GM19025 (cell line): ENCODE data around the gene TAGLN2.

Source experiments
- ATAC-seq: cut with Tn5 transposase; IDR thresholded peaks from one replicate; pipeline ENCODE4 v1.9.1; 2021; ENCODE audit warnings: mild to moderate bottlenecking, low read depth, moderate library complexity; ENCODE audit not compliant: unreplicated experiment

Gene TAGLN2

DNA sequence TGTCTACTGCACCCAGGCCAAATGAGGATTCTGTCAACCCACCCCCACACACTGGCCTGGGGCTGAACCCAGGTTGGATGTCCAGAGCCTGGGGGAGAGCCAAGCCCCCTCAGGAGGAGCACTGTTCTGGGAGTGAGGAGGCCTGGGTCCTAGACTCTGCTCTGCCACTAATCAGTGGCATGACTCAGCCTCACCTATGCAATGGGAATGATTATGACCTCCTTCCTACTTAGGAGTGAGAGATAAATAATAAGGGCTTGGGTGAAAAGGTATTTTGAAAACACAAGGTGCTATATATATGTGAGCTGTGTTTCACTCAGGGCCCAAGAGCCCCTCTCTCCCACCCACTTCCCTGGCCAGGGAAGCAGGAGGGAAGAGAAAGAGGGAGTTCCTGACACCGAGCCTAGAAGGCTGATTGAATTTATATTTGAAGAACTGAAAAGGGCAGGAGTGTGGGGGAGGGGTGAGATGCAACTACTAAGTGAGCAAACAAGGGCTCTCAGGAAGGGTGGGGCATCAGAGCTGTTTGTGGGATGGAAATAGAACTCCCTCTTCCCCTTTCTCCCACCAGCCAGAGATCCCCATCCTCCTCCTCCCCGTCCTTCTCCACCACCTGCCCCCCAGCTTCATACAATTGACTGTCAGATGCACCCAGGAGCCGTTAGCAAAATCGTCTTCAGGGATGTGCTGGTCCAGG lies 11.9 kb upstream of the TAGLN2 start:
- ATAC-seq: no peak

DNA sequence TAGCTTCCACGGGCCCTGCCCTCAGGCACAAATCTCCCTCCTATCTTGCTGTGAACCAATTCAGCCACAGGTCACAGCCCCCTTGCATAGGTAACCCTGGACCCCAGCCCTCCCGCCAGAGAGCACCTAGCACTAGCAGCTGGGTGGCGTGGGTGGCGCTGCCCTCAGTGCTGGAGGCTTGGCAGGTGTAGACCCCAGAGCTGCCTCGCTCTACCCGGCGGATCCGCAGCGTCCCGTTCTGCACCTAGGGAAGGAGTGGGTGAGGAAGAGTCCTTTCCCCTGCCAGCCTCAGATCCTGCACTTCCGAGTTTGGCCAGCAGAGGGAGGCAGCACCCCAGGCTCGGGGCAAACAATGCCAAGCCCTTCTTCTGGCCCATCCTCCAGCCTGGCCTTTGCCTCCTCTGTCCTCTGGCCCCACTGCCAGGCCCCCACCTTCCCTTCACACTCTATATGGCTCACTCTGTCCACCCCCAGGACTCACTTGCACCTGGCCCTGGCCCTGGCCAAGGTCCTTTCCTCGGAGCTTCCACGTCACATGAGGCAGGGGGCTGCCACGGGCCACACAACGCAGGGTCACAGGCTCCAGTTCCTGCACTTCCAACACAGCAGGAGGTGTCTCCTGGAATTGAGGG lies 11.1 kb upstream of the TAGLN2 start:
- no peak for ATAC-seq

DNA sequence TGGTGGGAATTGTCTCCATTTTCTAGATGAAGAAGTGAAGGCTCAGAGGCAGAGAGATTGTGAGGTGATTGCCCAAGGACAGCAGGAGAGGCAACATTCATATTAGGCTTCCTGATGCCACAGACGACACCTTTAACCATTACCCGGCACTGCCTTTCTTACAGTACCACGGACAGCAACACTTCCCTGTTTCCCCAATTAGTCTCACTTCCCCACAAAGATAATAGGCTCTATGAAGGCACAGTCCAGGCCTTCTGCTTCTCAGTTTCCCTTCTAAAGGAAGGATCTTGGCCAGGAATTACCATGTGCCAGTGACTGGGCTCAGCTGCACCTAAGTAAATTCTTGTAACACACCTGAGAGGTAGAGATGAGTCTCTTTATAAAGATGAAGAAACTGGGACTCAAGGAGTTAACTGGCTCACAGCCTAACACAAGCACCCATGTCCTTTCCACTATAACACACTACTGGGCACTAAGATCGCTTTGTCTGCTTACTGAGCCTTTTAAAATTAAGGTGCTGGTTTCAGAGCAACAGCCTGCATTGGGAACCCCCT lies 10.5 kb upstream of the TAGLN2 start:
- ATAC-seq: no peak

DNA sequence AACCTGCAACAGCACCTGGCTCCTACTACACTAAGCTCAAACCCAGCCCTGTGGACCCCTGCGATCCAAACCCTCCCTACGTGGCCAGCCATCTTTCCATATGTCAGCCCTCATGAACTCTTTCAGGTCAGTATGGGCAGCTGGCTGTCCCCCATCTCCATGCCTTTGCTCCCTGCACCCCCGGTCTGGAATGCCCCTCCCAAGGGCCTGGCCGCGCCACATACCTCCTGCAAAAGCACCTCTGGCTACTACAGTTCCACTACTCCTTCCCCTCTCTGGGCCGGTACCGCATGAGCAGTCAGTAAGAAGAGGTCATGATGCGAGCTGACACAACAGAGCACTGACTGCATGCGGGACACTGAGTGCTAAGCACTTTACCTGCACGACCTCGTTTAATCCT lies 10.0 kb upstream of the TAGLN2 start:
- no peak for ATAC-seq

DNA sequence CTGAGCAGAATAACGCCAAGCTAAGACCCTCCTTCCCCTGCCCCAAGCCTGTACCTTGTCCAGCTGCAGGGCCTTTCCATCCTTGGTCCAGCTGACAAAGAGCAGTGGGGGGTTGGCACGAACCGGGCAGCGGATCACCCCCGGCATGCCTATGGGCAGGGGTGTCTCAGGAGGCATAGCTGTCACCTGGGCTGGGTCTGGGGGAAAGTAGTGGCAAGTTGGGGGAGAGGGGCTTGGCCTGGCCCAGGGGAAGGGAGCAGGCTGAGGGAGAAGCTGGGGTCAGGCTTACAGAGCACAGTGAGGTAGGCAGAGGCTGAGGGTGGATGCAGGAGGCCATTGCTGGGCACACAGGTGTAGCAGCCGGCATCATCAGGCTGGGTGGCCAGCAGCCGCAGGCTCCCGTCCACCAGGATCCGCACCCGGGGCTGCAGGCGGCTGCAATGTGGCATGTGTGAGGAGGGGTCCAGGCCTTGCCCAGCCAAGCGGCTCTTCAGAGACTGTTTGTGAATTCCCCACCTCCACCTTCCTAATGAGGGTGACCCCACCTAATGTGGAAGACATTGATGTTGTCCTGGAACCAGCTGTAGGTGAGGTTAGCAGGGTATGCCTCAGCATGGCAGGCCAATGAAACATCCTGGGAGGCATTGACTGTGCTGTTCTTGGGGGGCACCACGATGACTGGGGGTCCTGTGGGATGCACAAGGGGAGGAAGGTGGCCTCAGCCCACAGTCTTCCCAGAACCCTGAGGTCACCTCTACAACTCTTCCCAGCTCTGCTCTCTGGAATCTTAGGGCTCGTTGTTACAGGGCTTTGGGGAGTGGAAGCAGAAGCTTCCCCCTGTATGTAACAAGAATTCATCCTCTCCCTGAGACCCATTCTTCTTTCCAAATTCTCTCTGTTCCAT lies 9.1 kb upstream of the TAGLN2 start:
- no peak for ATAC-seq

DNA sequence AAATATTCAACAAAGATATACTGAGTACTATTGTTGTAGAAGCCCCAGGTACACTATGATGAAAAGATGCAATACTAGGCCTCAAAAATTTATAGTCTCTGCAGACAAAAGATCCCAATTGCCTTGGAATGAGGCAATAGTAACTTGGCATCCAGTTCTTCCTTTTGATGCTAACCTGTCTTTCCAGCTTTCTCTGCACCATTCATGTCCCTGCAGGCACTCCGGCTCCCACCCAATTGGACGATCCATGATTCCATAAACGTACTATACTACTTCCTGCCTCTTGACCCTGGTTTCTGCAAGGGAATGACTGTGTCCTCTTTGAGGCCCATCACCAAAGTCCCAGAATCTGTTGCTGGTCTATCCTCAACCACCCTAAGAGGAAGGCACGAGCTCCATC lies 8.0 kb upstream of the TAGLN2 start:
- ATAC-seq: no peak

DNA sequence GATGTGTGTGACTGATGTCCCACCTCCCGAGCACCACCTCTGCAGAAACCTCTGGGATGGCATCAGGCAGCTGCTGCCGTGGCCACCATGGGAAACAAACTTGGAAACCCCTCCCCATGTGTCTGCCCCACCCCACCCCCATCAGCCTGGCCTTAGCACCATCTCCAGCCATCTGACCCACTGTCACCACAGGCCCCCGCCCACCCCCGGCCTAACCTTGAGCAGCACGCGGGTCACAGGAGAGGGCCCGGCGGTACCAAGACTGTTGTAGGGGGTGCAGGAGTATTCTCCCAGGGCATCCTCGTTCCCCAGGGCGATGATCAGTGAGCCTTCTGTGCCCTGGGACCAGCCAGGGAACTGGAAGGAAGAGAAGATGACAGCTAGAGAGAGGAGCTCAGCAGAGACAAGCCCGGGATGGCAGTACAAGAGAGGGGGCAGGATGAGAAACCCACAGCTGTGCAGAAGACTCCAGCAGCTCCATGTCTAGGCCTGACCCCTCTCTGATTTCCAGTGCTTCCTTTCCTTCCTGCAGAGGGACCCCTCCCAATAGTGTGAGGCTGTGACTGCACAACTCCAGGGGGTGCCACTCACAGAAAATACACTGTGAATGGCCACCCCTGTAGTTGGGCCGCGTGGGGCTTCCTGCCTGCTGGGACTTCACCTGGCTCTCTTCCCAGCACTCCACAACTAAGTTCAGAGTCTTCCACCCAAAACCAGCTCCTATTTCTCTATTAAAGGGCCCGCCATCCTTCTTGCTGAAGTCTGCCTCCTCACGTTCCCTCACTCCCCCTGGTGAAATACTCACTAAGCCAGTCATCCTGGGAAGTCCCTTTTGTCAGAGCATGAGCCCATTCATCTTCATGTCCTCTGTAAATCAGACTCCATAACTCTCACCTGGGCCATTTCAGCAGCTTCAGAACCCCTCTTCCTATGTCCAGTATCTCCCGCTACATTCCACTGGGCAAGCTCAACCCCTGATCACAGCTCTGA lies 7.3 kb upstream of the TAGLN2 start:
- no peak for ATAC-seq

DNA sequence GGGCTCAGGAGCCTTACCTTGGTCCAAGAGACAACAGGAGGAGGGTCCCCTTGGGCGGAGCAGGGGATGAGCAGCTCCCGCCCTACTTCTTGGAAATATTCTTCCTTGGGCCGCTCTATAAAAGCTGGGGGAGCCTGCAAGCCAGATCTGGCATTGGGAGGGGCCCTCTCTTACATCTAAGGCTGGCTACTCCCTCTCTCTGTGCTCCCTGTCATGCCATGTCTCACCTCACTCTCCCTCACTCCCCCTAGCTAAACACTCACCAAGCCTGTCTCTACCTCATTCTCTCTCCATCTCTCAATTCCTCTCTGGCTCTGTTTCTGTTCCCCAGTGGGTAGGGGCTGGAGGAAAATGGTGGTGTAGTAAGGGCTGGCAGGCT lies 6.5 kb upstream of the TAGLN2 start:
- ATAC-seq: no peak

DNA sequence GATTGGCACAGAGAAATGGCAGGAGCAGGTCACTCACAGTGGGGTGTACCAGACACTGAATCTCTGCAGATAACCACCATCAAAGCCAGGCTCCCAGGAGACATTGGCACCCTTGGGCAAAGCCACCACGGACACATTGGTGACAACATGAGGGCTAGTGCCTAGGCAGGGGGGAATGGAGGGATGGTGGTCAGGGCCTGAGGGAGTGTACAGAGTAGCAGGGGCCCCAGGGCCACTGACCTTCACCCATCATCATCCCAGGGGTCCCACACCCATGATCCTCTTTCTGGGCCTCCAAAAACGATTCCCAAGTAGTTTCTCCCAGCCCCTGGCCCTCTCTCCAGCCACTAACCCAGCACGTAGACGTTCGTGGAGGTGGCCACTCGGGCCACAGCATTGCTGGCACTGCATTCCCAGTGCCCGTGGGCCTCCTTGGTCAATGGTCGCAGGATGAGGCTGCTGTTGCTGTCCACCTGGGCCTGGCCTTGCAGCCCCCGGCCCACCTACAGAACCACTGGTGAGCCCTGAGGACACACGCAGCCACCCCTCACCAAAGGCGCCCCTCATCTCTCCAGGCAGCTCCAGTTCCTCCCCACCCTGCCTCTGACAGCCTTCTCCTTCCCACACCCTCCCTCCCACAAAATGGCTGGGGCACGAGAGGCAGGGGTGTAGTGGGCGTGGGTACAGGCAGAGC lies 5.9 kb upstream of the TAGLN2 start:
- no peak for ATAC-seq

DNA sequence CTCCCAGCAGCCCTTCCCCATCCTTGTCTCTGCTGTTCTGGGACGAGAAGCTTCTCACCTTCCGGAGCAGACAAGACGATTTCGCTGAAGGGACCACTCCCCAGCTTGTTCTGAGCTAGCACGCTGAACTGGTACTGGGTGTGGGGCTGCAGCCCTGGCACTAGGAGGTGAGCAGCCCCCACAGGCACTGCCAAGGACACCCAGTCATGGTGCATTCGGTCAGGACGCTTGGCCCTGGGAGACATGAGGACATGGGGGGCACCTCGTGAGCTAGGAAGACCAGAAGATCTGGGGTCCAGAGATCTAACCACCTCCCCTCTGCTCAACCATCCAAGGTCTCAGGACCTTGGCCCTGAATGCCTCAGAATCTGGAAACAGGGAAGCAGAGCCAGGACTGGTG lies 5.3 kb upstream of the TAGLN2 start:
- no peak for ATAC-seq

DNA sequence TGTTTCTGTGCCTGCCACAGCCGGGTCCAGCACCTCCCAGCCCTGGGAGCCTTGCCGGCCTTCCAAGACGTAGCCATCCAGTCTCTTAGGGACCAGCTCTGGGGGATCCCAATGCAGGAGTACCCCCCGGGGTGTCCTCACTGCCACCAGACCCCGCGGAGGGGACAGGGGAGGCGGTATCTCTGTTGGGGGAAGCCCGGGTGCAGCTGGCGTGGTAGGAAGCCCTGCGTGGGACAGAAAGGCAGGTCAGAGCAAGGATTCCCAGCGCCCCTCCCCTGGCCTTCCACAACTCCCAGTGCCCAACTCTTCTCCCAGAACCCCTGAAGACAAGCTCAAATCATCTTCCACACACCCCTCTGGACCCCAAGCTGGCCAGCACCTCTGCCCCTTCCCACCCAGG lies 4.9 kb upstream of the TAGLN2 start:
- no peak for ATAC-seq

DNA sequence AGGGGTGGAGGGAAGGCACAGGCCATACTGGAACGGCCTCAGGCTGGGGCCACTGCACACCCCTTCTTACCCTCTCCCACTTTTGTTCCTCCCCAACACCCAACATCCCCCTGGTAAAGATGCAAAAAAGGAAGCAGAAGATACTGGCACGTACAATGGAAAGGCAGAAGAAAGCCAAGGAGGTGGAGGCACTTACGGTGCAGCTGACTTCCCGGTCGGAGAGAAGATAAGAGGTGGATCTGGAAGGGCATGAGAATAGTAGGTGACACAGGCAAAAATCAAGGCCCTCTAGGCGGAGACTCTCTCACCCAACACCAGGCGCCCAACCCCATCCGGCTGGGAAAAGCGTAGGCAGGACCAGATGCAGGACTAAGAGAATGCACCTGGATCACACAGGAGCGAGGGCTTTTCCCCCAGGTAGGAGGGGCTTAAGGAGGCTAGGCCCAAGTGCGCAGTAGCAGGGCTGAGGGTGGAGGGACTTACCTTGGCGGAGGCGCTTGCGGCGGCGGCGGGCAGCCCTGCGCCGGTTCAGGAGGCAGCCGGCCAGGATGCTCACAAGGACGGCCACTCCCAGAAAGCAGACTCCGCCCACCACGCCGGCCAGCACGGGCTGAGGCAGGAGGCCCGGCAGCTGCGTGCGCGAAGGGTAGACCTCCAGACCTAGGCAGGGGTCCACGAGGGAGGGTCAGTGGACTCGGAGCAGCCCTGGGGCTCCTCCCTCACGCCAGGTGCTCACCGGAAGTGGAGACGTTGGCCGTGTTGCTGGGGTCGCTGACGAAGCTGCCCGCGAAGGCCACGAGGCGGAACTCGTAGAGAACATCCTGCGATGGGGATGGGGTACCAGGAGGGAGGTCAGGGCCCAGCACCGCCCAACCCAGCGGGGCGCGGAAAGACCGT lies 4.1 kb upstream of the TAGLN2 start:
- no peak for ATAC-seq

DNA sequence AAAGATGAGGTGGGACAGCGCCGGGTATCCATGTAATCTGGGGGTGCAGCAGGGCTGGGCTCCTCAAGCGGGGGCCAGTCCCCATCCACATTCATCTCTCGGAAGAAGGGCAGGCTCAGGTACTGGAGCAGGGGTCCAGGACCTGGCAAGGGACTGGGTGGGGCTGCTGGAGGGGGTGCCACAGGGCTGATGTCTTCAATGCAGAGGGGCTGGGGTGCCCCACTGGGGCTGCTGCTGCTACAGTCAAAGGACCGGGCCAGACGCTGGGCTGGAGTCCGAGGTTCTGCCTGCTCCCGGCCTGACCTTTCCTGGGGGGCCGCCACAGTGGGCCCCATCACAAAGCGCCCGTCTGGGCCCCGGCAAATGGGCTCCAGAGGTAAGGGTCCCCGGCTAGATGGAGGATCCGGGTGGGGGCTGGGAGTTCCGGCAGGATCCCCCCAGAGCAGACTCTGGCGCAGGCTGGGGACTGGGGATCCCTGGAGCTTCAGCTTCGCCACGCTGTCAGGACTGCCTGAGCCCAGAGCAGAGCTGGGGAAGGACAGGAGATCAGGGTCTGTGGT lies 3.3 kb upstream of the TAGLN2 start:
- ATAC-seq: no peak

DNA sequence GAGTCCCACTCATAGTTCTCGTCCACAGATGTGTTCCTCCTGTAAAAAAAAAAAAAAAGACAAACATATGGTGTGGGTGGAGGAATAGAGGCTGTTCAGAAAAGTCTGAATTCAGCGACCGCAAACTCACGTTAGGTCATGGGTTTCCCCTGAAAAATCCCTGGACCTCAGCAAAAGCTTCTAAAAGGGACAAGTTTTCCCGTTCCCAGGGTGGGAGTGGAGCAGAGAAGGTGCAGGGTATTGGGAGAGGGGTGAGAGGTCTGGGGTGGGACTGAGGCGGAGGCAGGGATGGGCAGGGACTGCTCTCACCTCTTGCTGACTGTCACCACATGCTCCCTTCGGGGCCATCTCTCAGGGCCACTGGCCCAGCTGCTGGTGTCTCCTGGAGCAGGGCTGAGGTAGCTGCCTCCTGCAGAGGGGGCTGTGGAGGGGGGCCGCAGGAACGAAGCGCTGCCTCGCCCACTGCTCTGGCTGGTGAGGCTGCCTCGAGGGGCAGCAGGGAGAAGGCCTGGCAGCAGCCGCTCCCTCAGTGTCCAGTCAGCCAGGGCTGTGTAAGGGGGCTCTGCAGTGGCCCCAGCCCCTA lies 2.6 kb upstream of the TAGLN2 start:
- no peak for ATAC-seq

DNA sequence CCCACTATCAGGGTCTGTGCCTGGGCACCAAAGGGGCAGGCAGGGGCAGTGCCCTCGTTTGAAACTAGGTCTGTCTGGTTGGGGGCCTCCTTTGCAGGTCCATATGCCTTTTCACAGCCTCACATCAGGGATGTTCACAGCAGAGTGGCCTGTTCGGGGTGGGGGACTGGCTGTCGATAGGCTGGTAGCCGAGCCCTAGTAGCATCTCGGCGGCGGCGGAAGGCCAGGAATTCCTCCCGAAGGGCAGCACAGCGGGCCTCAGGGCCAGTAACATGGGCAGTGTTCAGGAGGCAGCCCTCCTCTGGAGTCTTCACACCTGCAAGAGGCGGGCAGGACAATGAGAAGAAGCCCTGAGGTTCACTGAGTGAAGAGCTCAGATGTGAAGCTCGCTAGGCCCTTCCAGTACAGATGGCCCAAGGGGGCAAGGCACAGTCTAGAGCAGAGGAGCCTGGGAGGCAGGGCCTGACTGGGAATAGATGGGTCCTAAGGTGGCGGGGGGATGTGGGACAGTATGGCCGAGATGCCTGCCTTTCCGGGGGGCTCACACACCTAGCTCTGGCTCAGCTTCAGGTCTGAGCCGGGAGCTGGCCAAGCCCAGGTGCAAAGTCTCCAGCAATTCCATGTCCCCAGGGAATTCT lies 2.0 kb upstream of the TAGLN2 start:
- no peak for ATAC-seq

DNA sequence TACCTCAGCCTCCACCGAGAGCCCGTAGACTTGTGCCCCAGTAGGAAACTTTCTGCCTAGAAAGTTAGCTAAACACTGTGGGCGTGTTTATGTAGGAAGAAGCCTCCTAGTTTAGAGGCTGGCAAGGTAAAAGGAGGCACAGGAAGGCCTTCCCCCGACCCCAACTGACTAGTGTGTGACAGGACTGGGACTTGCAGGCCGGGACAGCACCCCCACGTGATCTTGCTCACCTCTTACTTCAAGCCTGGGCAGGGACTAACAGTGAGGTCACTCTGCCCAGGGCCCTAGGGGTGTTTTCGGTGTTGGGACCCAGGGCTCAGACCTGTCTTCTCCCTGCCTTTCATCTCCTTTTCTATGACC lies 392 bp upstream of the TAGLN2 start:
- ATAC-seq: peak; percentile 1

DNA sequence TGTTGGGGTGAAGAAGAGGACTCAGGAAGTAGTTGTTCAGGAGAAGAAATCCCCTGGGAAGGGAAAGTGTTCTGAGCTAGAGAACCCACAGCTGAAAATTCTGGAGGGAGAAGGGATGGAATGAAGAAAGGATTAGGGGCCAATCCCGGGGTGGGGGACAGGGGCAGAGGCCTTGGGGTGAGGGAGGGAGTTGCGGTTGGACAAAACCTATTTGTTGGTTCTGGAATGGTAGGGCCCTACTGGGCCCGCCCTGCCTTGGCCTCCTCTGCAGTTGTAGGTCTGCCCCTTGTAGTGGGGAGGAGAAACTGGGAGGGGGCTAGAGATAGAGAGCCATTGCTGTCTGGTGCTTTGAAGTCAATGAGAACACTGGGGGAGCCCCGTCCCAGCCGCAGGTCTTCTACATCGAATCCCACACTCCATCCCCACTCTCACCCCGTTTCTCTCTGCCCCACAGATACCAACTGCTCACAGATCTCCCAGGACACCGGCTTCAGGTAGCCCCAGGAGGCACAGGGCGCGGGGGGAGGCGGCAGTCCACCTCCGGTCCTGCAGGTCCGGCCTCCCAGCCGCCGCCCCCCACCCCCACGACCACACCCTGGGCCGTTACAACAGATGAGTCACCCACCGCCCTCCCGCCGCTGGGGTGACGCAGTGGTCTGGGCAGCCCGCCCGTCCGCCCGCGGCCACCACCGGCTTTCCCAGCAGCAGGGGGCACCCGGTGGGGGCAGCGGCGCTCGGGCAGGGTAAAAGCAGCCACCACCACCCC lies 1.1 kb downstream of the TAGLN2 start:
- no peak for ATAC-seq
